OCI-LY1 (cell line): ENCODE results near the gene LRRC4B.

ENCODE experiments used
- H2AFZ ChIP-seq: fragments of 200-600 bp; sonication (generic), shearing (Covaris generic); 2 replicates; pipeline ENCODE4 v1.6.0; 2014; ENCODE audit warnings: antibody characterized with exemption, mild to moderate bottlenecking, low read length
- H3F3A ChIP-seq: fragments of 200-600 bp; sonication (generic), shearing (Covaris generic); 2 replicates; pipeline ENCODE4 v1.6.0; 2014; ENCODE audit warnings: mild to moderate bottlenecking, antibody characterized with exemption, low read length, moderate library complexity; ENCODE audit not compliant: insufficient read depth
- H3K27ac ChIP-seq: fragments of 200-600 bp; sonication (generic); 2 replicates; pipeline ENCODE4 v1.5.1; 2014; ENCODE audit warnings: low read length, mixed run types, mild to moderate bottlenecking, low read depth; ENCODE audit not compliant: poor library complexity, severe bottlenecking
- H3K27me3 ChIP-seq: fragments of 200-600 bp; sonication (generic); 2 replicates; pipeline ENCODE4 v1.6.0; 2014; ENCODE audit warnings: antibody characterized with exemption, mild to moderate bottlenecking, low read length, moderate library complexity; ENCODE audit not compliant: insufficient read depth
- H3K36me3 ChIP-seq: fragments of 200-600 bp; sonication (generic); 2 replicates; pipeline ENCODE4 v1.6.1; 2014; ENCODE audit warnings: mild to moderate bottlenecking, antibody characterized with exemption, low read length, moderate library complexity, mixed read lengths; ENCODE audit not compliant: insufficient read depth
- H3K4me1 ChIP-seq: fragments of 200-600 bp; sonication (generic); 2 replicates; pipeline ENCODE4 v1.5.1; 2014; ENCODE audit warnings: mild to moderate bottlenecking, low read length, moderate library complexity; ENCODE audit not compliant: insufficient read depth, severe bottlenecking
- H3K4me2 ChIP-seq: fragments of 200-600 bp; sonication (generic), shearing (Covaris generic); 2 replicates; pipeline ENCODE4 v1.6.1; 2014; ENCODE audit warnings: low read length
- H3K4me3 ChIP-seq: fragments of 200-600 bp; sonication (generic); 2 replicates; pipeline ENCODE4 v1.5.1; 2014; ENCODE audit warnings: low read length, low read depth, mild to moderate bottlenecking, mixed read lengths; ENCODE audit not compliant: poor library complexity, severe bottlenecking
- H3K79me2 ChIP-seq: fragments of 200-600 bp; shearing (Covaris generic); 2 replicates; pipeline ENCODE4 v1.6.1; 2016; ENCODE audit warnings: mixed run types, low read length, mixed read lengths; ENCODE audit not compliant: insufficient read depth
- H3K9ac ChIP-seq: fragments of 200-600 bp; sonication (generic), shearing (Covaris generic); 2 replicates; pipeline ENCODE4 v1.6.1; 2014; ENCODE audit warnings: mild to moderate bottlenecking, low read length, mixed read lengths
- H3K9me2 ChIP-seq: fragments of 200-600 bp; sonication (generic), shearing (Covaris generic); 2 replicates; pipeline ENCODE4 v1.6.1; 2014; ENCODE audit warnings: low read depth, mild to moderate bottlenecking, low read length, mixed read lengths
- H3K9me3 ChIP-seq: fragments of 200-600 bp; shearing (Covaris generic); 2 replicates; pipeline ENCODE4 v1.6.1; 2014; ENCODE audit warnings: low read length, mixed read lengths
- H4K20me1 ChIP-seq: fragments of 200-600 bp; sonication (generic), shearing (Covaris generic); 2 replicates; pipeline ENCODE4 v1.6.0; 2016; ENCODE audit warnings: mild to moderate bottlenecking, low read length; ENCODE audit not compliant: insufficient read depth
- EZH2 ChIP-seq: fragments of 200-600 bp; sonication (generic), shearing (Covaris generic); IDR thresholded peaks from 2 replicates; pipeline ENCODE4 v1.8.0; 2017; ENCODE audit warnings: borderline replicate concordance, mixed run types, mild to moderate bottlenecking, antibody characterized with exemption, low read length, moderate library complexity, mixed read lengths
- TF ChIP-seq, protein P1 (sequence below): fragments of 200-600 bp; sonication (generic), shearing (Covaris generic); IDR thresholded peaks from 2 replicates; pipeline ENCODE4 v1.5.1; 2017; ENCODE audit warnings: mild to moderate bottlenecking, antibody characterized with exemption, low read length, moderate library complexity, mixed read lengths

The LRRC4B gene

GRCh38 chr19:50564229-50565105 lies 3.8 kb downstream of the LRRC4B start:
- Histone ChIP-seq H3K27me3 (peaks cover 5% of the 10 kb centered on the region; the same call in 1 of the 2 replicates), H4K20me1 (no peaks in the 10 kb centered on the region), H3K27ac (no peak overlapping the region), H3K4me3 (no peak overlapping the region), H3K9me3 (no peaks in the 10 kb centered on the region), H3K36me3 (no peaks in the 10 kb centered on the region), H3K4me2 (no peak overlapping the region), H3K79me2 (no peaks in the 10 kb centered on the region), H3K9ac (no peak overlapping the region), H2AFZ (no peak overlapping the region), H3K4me1 (no peaks in the 10 kb centered on the region), H3F3A (no peaks in the 10 kb centered on the region), H3K9me2 (no peaks in the 10 kb centered on the region)
- TF ChIP-seq, protein P1, sequence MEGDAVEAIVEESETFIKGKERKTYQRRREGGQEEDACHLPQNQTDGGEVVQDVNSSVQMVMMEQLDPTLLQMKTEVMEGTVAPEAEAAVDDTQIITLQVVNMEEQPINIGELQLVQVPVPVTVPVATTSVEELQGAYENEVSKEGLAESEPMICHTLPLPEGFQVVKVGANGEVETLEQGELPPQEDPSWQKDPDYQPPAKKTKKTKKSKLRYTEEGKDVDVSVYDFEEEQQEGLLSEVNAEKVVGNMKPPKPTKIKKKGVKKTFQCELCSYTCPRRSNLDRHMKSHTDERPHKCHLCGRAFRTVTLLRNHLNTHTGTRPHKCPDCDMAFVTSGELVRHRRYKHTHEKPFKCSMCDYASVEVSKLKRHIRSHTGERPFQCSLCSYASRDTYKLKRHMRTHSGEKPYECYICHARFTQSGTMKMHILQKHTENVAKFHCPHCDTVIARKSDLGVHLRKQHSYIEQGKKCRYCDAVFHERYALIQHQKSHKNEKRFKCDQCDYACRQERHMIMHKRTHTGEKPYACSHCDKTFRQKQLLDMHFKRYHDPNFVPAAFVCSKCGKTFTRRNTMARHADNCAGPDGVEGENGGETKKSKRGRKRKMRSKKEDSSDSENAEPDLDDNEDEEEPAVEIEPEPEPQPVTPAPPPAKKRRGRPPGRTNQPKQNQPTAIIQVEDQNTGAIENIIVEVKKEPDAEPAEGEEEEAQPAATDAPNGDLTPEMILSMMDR = no peak
- TF ChIP-seq EZH2 = no peak

- Histone ChIP-seq H3K79me2 (no peaks in the 10 kb centered on the region), H3K4me1 (no peaks in the 10 kb centered on the region), H4K20me1 (no peaks in the 10 kb centered on the region), H3K9me2 (no peaks in the 10 kb centered on the region), H3K9ac (no peak overlapping the region), H3K4me2 (no peak overlapping the region), H3K9me3 (no peaks in the 10 kb centered on the region), H3K36me3 (no peaks in the 10 kb centered on the region), H3F3A (no peaks in the 10 kb centered on the region), H3K4me3 (no peak overlapping the region), H2AFZ (no peak overlapping the region), H3K27me3 (0 out of 2 replicates have a peak, but pooled peaks cover 3% of the 10 kb centered on the region), H3K27ac (no peak overlapping the region)
- TF ChIP-seq EZH2 = no peak
- TF ChIP-seq, protein P1 = no peak
These were observed 4.6 kb downstream of the LRRC4B start for GRCh38 chr19:50563597-50563996.

- Histone ChIP-seq H3K9me2 (no peaks in the 10 kb centered on the region), H2AFZ (no peak overlapping the region), H4K20me1 (no peaks in the 10 kb centered on the region), H3K9ac (no peak overlapping the region), H3K4me2 (no peak overlapping the region), H3K9me3 (no peaks in the 10 kb centered on the region), H3K4me3 (no peak overlapping the region), H3K36me3 (no peaks in the 10 kb centered on the region), H3K79me2 (no peaks in the 10 kb centered on the region), H3K27ac (no peak overlapping the region), H3K4me1 (no peaks in the 10 kb centered on the region), H3F3A (no peaks in the 10 kb centered on the region), H3K27me3 (0 out of 2 replicates have a peak, but pooled peaks cover 7% of the 10 kb centered on the region)
- TF ChIP-seq, protein P1 = no peak
- no peak for TF ChIP-seq EZH2
These were observed 5.2 kb downstream of the LRRC4B start for GRCh38 chr19:50562996-50563395.
